HEK293 (cell line): ENCODE measurements around the gene TWIST2.

Experiments used
- CTCF ChIA-PET: fragments of 350-600 bp; formaldehyde crosslinking; extraction: SDS; loops from one replicate; lab custom pipeline; 2021; ENCODE audit warnings: antibody characterized with exemption; lab: Yijun Ruan, JAX
- POLR2A ChIA-PET: fragments of 300-600 bp; formaldehyde crosslinking; extraction: SDS; loops from one replicate; lab custom pipeline; 2020; ENCODE audit warnings: antibody characterized with exemption, inconsistent platforms; lab: Yijun Ruan, JAX
- H3K27ac ChIP-seq: fragments of 200-500 bp; sonication (Bioruptor generic); 2 replicates; pipeline ENCODE4 v1.5.1; 2014; ENCODE audit warnings: low read depth, low read length, control low read depth, inconsistent platforms; ENCODE audit errors: extremely low read depth
- H3K36me3 ChIP-seq, 2 experiments: fragments of 200-500 bp in 1 of 2; sonication (Bioruptor generic) in 1 of 2; 1 replicate in 1 of 2; 2 replicates in 1 of 2; pipeline ENCODE4 v1.5.1; 2014 to 2017; ENCODE audit warnings: inconsistent platforms in 2 of 2, low read length in 2 of 2; ENCODE audit not compliant: control insufficient read depth in 2 of 2, insufficient read depth in 1 of 2
- H3K4me1 ChIP-seq: fragments of 200-500 bp; sonication (Bioruptor generic); 2 replicates; pipeline ENCODE4 v1.5.1; 2014; ENCODE audit warnings: mild to moderate bottlenecking, low read length, inconsistent platforms; ENCODE audit not compliant: control insufficient read depth, insufficient read depth
- H3K4me3 ChIP-seq: 2 replicates; pipeline ENCODE4 v1.5.1; 2011; ENCODE audit warnings: low read depth, mild to moderate bottlenecking, control low read depth, low read length, moderate library complexity
- H3K9me3 ChIP-seq: fragments of 200-500 bp; sonication (Bioruptor generic); 2 replicates; pipeline ENCODE4 v1.5.1; 2014; ENCODE audit warnings: low read depth, low read length, inconsistent platforms; ENCODE audit not compliant: control insufficient read depth, insufficient read depth
- GLIS1 ChIP-seq: fragments of 450-650 bp; formaldehyde crosslinking; IDR thresholded peaks from 2 replicates; pipeline ENCODE4 v1.5.1; 2016; ENCODE audit warnings: missing biosample characterization, missing genetic modification characterization
- GLIS2 ChIP-seq: fragments of 450-650 bp; formaldehyde crosslinking; IDR thresholded peaks from 2 replicates; pipeline ENCODE4 v1.5.1; 2016; ENCODE audit warnings: missing biosample characterization, missing genetic modification characterization
- KLF1 ChIP-seq: fragments of 450-650 bp; formaldehyde crosslinking; IDR thresholded peaks from 2 replicates; pipeline ENCODE4 v1.5.1; 2016; ENCODE audit warnings: missing biosample characterization, missing genetic modification characterization
- RBAK ChIP-seq: fragments of 450-650 bp; formaldehyde crosslinking; IDR thresholded peaks from 2 replicates; pipeline ENCODE4 v1.5.1; 2016; ENCODE audit warnings: missing biosample characterization, missing genetic modification characterization
- SP7 ChIP-seq: fragments of 450-650 bp; formaldehyde crosslinking; IDR thresholded peaks from 2 replicates; pipeline ENCODE4 v1.5.1; 2016; ENCODE audit warnings: missing biosample characterization, missing genetic modification characterization
- TCF7L2 ChIP-seq: IDR thresholded peaks from 2 replicates; pipeline ENCODE4 v1.6.1; 2011; ENCODE audit warnings: low read depth, mild to moderate bottlenecking, inconsistent platforms, low read length, moderate library complexity, borderline replicate concordance
- TRIM28 ChIP-seq: IDR thresholded peaks from 2 replicates; pipeline ENCODE4 v1.6.1; 2011; ENCODE audit warnings: low read length, control low read depth, borderline replicate concordance
- WT1 ChIP-seq: fragments of 450-650 bp; formaldehyde crosslinking; IDR thresholded peaks from 2 replicates; pipeline ENCODE4 v1.5.1; 2016; ENCODE audit warnings: missing biosample characterization, missing genetic modification characterization
- ZBTB17 ChIP-seq: fragments of 450-650 bp; formaldehyde crosslinking; IDR thresholded peaks from 2 replicates; pipeline ENCODE4 v1.5.1; 2016; ENCODE audit warnings: missing biosample characterization, missing genetic modification characterization
- ZBTB20 ChIP-seq: fragments of 450-650 bp; formaldehyde crosslinking; IDR thresholded peaks from 2 replicates; pipeline ENCODE4 v1.5.1; 2016; ENCODE audit warnings: missing biosample characterization, missing genetic modification characterization
- ZIC2 ChIP-seq: fragments of 450-650 bp; formaldehyde crosslinking; IDR thresholded peaks from 2 replicates; pipeline ENCODE4 v1.5.1; 2016; ENCODE audit warnings: missing biosample characterization, missing genetic modification characterization
- ZNF335 ChIP-seq: fragments of 450-650 bp; formaldehyde crosslinking; conservative IDR thresholded peaks from 2 replicates; pipeline ENCODE4 v1.5.1; 2016; ENCODE audit warnings: missing biosample characterization, missing genetic modification characterization
- ZNF366 ChIP-seq: fragments of 450-650 bp; formaldehyde crosslinking; conservative IDR thresholded peaks from 2 replicates; pipeline ENCODE4 v1.5.1; 2016; ENCODE audit warnings: missing biosample characterization, missing genetic modification characterization
- ZNF394 ChIP-seq: fragments of 450-650 bp; formaldehyde crosslinking; IDR thresholded peaks from 2 replicates; pipeline ENCODE4 v1.5.1; 2016; ENCODE audit warnings: missing biosample characterization, missing genetic modification characterization, mild to moderate bottlenecking, moderate library complexity, borderline replicate concordance
- ZNF426 ChIP-seq: fragments of 450-650 bp; formaldehyde crosslinking; IDR thresholded peaks from 2 replicates; pipeline ENCODE4 v1.5.1; 2017; ENCODE audit warnings: missing biosample characterization, missing genetic modification characterization, mild to moderate bottlenecking, inconsistent platforms, moderate library complexity
- ZNF600 ChIP-seq: fragments of 450-650 bp; formaldehyde crosslinking; IDR thresholded peaks from 2 replicates; pipeline ENCODE4 v1.5.1; 2016; ENCODE audit warnings: missing biosample characterization, missing genetic modification characterization
- ZNF629 ChIP-seq: fragments of 450-650 bp; formaldehyde crosslinking; IDR thresholded peaks from 2 replicates; pipeline ENCODE4 v1.5.1; 2017; ENCODE audit warnings: missing biosample characterization, missing genetic modification characterization
- ZNF660 ChIP-seq: fragments of 450-650 bp; IDR thresholded peaks from 2 replicates; pipeline ENCODE4 v1.5.1; 2018; ENCODE audit warnings: missing biosample characterization, mild to moderate bottlenecking, missing genetic modification characterization
- TF ChIP-seq, protein P1 (sequence below): fragments of 450-650 bp; formaldehyde crosslinking; IDR thresholded peaks from 2 replicates; pipeline ENCODE4 v1.5.1; 2016; ENCODE audit warnings: missing biosample characterization, missing genetic modification characterization
- TF ChIP-seq, protein P2 (sequence below): fragments of 450-650 bp; formaldehyde crosslinking; IDR thresholded peaks from 2 replicates; pipeline ENCODE4 v1.5.1; 2017; ENCODE audit warnings: missing biosample characterization, missing genetic modification characterization
- TF ChIP-seq, protein P3 (sequence below): fragments of 450-650 bp; formaldehyde crosslinking; IDR thresholded peaks from 2 replicates; pipeline ENCODE4 v1.5.1; 2016; ENCODE audit warnings: missing biosample characterization, missing genetic modification characterization
- TF ChIP-seq, protein P4 (sequence below): fragments of 450-650 bp; formaldehyde crosslinking; IDR thresholded peaks from 2 replicates; pipeline ENCODE4 v1.5.1; 2017; ENCODE audit warnings: missing biosample characterization, missing genetic modification characterization
- TF ChIP-seq, protein P5 (sequence below): fragments of 450-650 bp; formaldehyde crosslinking; IDR thresholded peaks from 2 replicates; pipeline ENCODE4 v1.5.1; 2016; ENCODE audit warnings: missing biosample characterization, missing genetic modification characterization
- TF ChIP-seq, protein P6 (sequence below): fragments of 450-650 bp; formaldehyde crosslinking; optimal IDR thresholded peaks from 2 replicates; pipeline ENCODE3; 2016; ENCODE audit warnings: missing biosample characterization, mild to moderate bottlenecking, missing genetic modification characterization

The TWIST2 gene

DNA sequence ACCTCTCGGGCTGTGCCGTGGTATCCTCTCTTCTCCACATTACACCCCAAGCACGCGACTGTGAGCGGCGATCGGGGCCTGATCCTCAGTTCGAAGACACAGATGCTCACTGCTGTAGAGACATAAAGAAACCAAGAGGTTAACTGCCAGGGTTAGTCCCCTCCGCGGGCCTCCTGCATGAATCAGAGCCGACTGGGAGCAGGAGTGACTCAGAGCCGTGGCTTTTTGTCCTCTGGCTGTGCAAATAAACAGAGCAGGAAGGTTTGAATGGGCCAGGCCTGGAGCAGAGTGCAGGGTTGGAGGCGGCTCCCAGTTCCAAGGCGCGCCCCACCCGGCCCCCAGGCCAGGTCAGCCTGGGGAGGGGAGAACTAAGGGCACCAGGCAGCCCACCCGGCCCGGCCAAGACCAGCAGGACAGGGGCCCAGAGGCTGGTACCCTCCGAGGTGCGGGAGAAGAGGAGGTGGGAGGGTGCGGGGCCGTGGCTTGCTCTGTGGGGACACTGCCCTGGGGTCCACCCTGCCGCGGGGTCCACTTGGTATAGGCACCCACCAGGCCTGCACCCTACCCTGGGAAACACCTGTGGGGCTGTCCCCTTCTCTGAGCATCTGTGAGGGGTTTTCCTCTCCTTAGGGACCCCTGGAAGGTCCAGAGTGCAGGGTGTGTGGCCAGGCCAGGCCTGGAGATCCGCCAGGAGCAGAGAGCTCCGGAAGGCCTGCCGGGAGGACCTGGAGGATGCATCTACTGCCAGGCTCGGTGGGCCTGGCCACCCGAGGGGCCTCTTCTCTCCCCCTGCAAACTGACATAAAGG is 16.5 kb downstream of the TWIST2 start:
- H3K4me1 ChIP-seq = peaks cover 11% of the 10 kb centered on the region
- H3K4me3 ChIP-seq = 0 out of 2 replicates have a peak overlapping the region, but pooled peaks have one; percentile 1
- ChIA-PET CTCF (no interaction called here), POLR2A (no interaction called here)
- peak overlapping the region; percentile 41; the same call in 1 of the 2 replicates for H3K27ac ChIP-seq
- no peaks in the 10 kb centered on the region for H3K36me3 ChIP-seq
- H3K9me3 ChIP-seq = no peaks in the 10 kb centered on the region
- TF ChIP-seq ZBTB20 (tag by site-specific recombination) (peak; percentile 45; the same call in 1 of the 2 replicates), TRIM28 (0 out of 2 replicates have a peak, but pooled peaks have one; percentile 45), ZNF394 (tag by site-specific recombination) (no peak), ZNF629 (0 out of 2 replicates have a peak, but pooled peaks have one; percentile 44), RBAK (tag by site-specific recombination) (no peak), TCF7L2 (peak; percentile 93), ZIC2 (tag by site-specific recombination) (peak; percentile 43), ZNF335 (tag by site-specific recombination) (0 out of 2 replicates have a peak, but pooled peaks have one; percentile 17), ZNF426 (tag by site-specific recombination) (no peak), KLF1 (tag by site-specific recombination) (peak; percentile 71; the same call in 1 of the 2 replicates), GLIS2 (peak; percentile 63; the same call in 1 of the 2 replicates), SP7 (tag by site-specific recombination) (peak; percentile 71), WT1 (tag by site-specific recombination) (peak; percentile 40; the same call in 1 of the 2 replicates), GLIS1 (peak; percentile 60), ZNF366 (peak; percentile 70), ZNF600 (tag by site-specific recombination) (0 out of 2 replicates have a peak, but pooled peaks have one; percentile 35), ZNF660 (tag by site-specific recombination) (0 out of 2 replicates have a peak, but pooled peaks have one; percentile 39), ZBTB17 (tag by site-specific recombination) (peak; percentile 55; the same call in 1 of the 2 replicates)
- TF ChIP-seq, protein P1, sequence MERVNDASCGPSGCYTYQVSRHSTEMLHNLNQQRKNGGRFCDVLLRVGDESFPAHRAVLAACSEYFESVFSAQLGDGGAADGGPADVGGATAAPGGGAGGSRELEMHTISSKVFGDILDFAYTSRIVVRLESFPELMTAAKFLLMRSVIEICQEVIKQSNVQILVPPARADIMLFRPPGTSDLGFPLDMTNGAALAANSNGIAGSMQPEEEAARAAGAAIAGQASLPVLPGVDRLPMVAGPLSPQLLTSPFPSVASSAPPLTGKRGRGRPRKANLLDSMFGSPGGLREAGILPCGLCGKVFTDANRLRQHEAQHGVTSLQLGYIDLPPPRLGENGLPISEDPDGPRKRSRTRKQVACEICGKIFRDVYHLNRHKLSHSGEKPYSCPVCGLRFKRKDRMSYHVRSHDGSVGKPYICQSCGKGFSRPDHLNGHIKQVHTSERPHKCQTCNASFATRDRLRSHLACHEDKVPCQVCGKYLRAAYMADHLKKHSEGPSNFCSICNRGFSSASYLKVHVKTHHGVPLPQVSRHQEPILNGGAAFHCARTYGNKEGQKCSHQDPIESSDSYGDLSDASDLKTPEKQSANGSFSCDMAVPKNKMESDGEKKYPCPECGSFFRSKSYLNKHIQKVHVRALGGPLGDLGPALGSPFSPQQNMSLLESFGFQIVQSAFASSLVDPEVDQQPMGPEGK (tag by site-specific recombination) = 0 out of 2 replicates have a peak, but pooled peaks have one; percentile 34
- TF ChIP-seq, protein P2, sequence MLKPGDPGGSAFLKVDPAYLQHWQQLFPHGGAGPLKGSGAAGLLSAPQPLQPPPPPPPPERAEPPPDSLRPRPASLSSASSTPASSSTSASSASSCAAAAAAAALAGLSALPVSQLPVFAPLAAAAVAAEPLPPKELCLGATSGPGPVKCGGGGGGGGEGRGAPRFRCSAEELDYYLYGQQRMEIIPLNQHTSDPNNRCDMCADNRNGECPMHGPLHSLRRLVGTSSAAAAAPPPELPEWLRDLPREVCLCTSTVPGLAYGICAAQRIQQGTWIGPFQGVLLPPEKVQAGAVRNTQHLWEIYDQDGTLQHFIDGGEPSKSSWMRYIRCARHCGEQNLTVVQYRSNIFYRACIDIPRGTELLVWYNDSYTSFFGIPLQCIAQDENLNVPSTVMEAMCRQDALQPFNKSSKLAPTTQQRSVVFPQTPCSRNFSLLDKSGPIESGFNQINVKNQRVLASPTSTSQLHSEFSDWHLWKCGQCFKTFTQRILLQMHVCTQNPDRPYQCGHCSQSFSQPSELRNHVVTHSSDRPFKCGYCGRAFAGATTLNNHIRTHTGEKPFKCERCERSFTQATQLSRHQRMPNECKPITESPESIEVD (tag by site-specific recombination) = no peak
- TF ChIP-seq, protein P3, sequence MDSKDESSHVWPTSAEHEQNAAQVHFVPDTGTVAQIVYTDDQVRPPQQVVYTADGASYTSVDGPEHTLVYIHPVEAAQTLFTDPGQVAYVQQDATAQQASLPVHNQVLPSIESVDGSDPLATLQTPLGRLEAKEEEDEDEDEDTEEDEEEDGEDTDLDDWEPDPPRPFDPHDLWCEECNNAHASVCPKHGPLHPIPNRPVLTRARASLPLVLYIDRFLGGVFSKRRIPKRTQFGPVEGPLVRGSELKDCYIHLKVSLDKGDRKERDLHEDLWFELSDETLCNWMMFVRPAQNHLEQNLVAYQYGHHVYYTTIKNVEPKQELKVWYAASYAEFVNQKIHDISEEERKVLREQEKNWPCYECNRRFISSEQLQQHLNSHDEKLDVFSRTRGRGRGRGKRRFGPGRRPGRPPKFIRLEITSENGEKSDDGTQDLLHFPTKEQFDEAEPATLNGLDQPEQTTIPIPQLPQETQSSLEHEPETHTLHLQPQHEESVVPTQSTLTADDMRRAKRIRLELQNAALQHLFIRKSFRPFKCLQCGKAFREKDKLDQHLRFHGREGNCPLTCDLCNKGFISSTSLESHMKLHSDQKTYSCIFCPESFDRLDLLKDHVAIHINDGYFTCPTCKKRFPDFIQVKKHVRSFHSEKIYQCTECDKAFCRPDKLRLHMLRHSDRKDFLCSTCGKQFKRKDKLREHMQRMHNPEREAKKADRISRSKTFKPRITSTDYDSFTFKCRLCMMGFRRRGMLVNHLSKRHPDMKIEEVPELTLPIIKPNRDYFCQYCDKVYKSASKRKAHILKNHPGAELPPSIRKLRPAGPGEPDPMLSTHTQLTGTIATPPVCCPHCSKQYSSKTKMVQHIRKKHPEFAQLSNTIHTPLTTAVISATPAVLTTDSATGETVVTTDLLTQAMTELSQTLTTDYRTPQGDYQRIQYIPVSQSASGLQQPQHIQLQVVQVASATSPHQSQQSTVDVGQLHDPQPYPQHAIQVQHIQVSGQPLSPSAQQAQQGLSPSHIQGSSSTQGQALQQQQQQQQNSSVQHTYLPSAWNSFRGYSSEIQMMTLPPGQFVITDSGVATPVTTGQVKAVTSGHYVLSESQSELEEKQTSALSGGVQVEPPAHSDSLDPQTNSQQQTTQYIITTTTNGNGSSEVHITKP = 0 out of 2 replicates have a peak, but pooled peaks have one; percentile 11
- TF ChIP-seq, protein P4, sequence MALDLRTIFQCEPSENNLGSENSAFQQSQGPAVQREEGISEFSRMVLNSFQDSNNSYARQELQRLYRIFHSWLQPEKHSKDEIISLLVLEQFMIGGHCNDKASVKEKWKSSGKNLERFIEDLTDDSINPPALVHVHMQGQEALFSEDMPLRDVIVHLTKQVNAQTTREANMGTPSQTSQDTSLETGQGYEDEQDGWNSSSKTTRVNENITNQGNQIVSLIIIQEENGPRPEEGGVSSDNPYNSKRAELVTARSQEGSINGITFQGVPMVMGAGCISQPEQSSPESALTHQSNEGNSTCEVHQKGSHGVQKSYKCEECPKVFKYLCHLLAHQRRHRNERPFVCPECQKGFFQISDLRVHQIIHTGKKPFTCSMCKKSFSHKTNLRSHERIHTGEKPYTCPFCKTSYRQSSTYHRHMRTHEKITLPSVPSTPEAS (tag by site-specific recombination) = no peak
- TF ChIP-seq, protein P5, sequence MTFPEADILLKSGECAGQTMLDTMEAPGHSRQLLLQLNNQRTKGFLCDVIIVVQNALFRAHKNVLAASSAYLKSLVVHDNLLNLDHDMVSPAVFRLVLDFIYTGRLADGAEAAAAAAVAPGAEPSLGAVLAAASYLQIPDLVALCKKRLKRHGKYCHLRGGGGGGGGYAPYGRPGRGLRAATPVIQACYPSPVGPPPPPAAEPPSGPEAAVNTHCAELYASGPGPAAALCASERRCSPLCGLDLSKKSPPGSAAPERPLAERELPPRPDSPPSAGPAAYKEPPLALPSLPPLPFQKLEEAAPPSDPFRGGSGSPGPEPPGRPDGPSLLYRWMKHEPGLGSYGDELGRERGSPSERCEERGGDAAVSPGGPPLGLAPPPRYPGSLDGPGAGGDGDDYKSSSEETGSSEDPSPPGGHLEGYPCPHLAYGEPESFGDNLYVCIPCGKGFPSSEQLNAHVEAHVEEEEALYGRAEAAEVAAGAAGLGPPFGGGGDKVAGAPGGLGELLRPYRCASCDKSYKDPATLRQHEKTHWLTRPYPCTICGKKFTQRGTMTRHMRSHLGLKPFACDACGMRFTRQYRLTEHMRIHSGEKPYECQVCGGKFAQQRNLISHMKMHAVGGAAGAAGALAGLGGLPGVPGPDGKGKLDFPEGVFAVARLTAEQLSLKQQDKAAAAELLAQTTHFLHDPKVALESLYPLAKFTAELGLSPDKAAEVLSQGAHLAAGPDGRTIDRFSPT = 0 out of 2 replicates have a peak, but pooled peaks have one; percentile 29
- TF ChIP-seq, protein P6, sequence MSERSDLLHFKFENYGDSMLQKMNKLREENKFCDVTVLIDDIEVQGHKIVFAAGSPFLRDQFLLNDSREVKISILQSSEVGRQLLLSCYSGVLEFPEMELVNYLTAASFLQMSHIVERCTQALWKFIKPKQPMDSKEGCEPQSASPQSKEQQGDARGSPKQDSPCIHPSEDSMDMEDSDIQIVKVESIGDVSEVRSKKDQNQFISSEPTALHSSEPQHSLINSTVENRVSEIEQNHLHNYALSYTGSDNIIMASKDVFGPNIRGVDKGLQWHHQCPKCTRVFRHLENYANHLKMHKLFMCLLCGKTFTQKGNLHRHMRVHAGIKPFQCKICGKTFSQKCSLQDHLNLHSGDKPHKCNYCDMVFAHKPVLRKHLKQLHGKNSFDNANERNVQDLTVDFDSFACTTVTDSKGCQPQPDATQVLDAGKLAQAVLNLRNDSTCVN (tag by site-specific recombination) = peak; percentile 12
